Umbilical cord (tissue), 2 donors: ENCODE measurements around the gene RETREG1. TPM values are rescaled to one million over a fixed set of nuclear protein-coding genes. Genes with fewer than 3 reads are reported as not detected.
A peak's percentile ranks its signal among the peaks of the same experiment; 100 is the strongest.
"Not testable (repeated sequence)": the region's sequence is repeated elsewhere in the genome, so short reads cannot be mapped to it uniquely, and the experiment has no call there.

Experiments used
- DNase-seq: peaks from one replicate; pipeline ENCODE4 v3.0.0-alpha.2; 2015; ENCODE audit warnings: low spot score
- total RNA-seq: library from RNA; depleted of rRNA; stranded (reverse); fragments of >200 nt; gene quantifications from one replicate; pipeline ENCODE4 v1.2.3, GENCODE V29; 2014; ENCODE audit warnings: low replicate concordance; ENCODE audit not compliant: insufficient read depth

RETREG1 gene, protein sequence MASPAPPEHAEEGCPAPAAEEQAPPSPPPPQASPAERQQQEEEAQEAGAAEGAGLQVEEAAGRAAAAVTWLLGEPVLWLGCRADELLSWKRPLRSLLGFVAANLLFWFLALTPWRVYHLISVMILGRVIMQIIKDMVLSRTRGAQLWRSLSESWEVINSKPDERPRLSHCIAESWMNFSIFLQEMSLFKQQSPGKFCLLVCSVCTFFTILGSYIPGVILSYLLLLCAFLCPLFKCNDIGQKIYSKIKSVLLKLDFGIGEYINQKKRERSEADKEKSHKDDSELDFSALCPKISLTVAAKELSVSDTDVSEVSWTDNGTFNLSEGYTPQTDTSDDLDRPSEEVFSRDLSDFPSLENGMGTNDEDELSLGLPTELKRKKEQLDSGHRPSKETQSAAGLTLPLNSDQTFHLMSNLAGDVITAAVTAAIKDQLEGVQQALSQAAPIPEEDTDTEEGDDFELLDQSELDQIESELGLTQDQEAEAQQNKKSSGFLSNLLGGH
- 51.0 TPM for total RNA-seq

DNA sequence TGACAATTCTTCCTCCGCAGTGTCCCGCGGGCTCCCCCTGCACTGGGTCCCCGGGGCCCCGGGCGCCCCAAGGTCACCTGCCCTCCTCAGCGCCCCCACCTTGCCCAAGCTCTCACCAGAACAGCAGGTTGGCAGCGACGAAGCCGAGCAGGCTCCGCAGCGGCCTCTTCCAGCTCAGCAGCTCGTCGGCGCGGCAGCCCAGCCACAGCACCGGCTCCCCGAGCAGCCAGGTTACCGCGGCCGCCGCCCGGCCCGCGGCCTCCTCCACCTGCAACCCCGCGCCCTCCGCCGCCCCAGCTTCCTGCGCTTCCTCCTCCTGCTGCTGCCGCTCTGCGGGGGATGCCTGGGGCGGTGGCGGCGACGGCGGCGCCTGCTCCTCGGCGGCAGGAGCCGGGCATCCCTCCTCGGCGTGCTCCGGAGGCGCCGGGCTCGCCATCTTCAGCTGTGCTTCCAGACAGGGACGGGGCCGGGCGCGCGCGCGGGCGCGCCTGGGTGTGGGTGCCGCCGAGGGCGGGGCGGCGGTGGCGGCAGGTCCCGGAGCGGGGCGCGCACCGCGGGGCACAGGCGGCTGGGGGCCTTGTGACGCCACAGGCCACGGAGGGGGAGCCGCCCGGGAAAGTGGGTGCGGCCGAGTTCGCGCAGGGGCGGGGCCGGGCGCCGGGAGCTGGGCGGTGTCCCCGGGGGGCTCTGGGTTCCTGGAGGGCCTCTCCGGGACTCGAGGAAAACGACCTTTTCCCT lies at the start of gene RETREG1:
Gene RETREG1, minus strand, starts transcription at position 462 of the 738 bp plus-strand sequence. Its CDS starts 26 bp downstream, at position 436.
- DNase-seq = peak; percentile 53

DNA sequence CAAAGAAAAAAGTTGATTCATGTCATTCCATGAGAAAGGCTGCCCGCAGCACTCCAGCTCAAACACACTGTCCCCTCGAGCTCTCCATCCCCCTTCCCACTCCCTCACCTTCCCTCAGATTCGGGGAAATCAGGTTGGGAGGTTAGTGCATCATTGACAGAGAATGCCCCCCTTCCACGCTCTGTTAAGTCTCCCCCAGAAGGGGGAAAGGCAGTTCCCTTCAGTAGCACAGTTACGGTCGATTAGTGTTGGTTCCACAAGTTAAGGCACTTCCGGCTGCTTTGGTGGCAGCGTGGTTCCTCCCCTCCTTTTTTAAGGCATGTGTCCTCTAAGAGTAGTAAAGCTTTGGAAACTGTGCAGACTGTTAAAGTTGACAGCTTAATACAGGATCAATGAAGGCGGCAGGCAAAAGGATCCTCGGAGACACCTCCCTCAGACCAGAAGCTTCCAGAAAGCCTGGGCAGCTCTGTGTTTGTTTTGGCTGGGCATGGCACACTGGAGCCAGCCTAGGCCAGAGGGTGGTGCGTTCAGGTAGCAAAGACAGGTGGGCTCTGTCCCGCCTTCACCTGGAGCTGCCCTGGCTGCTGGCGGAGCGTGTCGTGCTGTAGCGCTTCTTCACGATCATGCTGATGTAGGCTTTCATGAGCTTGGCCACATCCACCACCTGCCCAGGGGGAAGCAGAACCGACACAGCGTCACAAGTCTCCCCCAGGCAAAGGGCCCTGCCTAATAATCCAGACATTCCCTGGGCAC lies 49.5 kb upstream of the RETREG1 start:
- DNase-seq = peak; percentile 36

DNA sequence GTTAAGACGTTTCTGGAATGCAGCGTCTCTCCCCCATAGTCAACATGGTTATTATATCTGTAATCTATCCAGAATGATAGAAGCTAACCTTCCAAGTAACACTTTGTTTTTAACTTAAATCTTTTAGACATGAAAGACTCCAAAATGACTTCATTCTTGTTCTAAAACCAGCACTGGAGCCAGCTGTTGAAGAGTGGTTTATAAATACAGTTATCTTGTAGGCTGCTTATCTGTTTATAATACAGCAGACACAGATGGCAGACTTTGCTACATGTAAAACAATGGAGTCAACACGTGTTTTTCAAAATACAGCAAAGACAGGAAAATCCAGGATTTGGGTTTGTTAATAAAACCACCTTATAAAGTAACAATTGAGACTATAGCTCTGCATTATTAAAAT lies 48.8 kb upstream of the RETREG1 start:
- peak; percentile 79 for DNase-seq

DNA sequence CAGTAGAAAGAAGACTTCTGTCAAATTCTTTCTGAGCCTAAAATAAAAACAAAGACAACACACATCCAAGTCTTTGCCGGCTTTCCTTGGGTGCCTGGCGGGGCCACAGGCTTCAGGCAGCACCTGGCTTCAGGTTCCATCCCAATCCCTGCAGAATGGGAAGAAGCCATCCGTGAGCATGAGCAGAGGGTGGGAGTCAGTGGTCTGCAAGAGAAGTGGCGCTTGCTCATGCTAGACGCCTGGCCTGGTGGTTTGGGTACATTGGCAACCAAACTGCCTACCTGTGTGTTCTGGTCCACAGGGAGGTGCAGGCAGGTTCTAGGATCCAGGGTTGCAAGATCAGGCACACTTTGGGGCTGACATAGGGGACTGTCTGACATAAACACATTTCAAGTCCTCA lies 47.6 kb upstream of the RETREG1 start:
- DNase-seq = no peak

DNA sequence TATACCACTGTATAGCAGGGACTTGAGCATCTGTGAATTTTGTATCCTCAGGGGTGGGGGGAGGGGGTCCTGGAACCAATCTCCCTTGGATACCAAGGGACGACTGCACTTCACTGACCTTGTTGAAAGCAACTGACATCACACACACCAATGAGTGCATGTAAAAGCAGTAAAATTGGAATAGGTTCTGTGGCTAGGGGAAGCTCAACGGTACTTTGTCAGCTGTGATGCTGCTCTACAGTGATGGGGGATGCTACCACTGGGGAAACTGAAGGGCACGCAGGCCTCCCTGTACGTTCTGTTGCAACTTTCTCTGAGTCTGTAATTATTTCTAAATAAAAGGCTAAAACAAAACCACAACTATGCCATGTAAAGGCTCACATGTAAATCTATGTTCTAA lies 47.0 kb upstream of the RETREG1 start:
- DNase-seq = no peak

DNA sequence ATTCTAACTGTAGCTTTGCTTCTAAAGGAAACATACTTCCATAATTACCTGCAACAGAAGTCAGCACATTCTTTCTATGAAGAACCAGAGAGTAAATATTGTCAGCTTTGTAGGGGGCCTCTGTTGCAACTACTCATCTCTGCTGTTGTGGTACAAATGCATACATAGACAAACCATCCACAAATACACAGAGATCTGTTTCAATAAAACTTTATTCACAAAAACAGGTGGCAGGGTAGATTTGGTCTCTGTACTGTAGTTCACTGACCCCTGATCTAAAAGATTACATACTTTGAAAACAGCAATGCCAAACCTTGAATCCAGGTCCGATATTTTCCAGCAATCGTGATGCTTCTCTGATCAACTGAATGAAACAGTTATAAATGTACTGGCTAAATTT lies 44.9 kb upstream of the RETREG1 start:
- DNase-seq = no peak

DNA sequence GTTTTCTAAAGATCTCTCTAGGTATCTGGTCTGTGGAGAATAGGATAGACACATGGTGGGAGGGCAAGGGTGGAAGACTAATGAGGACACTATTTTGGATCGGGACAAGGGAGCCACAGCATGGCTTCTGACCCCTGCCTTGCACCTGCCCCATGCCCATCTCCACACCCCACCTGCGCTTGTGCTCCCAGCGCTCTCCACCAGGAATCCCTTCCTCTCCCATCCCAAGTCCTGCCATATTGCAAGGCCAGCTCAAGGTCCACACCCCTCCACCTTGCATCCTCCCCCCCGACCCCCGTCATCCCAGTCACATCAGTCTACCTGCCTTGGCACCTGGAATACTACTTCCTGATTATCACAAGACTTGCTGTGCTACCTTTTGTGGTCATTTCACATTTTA lies 44.2 kb upstream of the RETREG1 start:
- no peak for DNase-seq

DNA sequence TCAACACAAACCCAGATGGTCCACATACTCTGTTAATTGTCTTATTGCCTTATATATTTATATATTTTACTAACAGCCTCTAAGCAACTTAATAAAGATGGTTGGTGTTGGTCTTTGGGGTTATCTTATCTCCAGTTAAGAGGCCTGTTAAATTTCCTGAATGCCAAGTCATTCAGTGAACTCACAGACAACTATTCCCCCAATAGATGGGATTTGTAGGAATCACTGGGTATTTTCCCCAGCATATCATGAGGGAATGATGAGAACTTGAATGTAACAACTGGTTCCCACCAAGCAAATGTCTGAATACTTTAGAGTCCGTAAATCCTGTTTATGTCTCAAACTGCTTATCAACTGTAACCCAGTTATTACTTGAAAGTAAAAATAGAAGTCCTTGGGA lies 42.7 kb upstream of the RETREG1 start:
- DNase-seq = peak; percentile 80

DNA sequence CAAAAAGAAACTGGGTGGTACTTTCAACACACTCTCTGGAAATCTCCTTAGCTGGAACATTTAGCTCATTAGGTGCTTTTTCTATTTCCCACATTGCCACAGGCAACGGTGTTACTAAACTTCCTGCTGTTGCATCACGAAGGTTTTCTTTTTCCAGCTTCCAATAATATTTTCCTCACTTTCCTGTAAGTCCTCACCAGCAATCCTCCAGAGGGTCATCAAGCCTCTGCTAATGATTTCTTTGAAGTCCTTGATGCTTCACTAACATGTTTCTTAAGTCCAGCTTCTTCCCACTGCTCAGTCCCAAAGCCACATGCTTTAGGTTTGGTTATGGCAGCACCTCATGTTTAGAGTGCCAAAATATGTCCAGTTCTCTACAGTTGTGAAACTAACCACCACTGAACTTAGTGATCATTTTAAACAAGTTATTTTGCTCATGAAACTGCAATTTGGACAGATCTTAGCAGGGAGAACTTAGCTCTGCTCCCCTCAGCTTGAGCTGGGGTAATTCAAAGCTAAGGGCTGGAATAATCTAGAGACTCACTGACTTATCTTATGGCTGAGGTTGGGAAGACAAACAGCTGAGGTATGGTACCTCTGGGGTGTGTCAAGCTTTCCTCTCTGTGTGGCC lies 39.9 kb upstream of the RETREG1 start:
- no peak for DNase-seq

DNA sequence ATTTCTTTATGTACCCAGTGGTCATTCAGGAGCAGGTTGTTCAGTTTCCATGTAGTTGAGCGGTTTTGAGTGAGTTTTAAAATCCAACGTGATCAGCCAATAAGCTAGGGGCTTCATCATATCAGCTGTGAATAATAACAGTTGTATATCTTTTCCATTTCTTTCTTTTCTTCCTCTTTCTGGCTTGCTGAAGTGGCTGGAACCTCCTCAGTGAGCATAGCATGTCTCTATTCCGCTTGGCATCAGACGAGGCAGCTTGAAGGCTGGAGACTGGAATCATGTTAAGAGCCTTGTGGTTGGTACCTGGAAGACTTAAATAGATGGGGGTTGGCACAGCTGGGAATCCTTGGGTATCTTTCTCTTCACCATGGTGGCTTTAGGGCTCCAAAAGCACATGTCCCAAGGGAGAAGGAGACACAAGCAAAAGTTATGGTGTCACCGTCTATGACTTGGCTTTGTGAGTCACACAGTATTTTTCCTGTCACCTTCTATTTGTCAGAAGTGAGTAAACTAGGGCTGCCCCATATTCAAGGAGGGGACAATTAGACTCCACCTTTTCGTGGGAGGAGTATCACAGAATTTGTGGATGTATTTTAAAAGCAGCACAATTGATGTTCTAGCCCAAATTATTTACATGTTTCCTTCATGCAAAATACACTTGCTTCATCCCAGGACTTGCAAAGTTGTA lies 38.0 kb upstream of the RETREG1 start:
- no peak for DNase-seq

DNA sequence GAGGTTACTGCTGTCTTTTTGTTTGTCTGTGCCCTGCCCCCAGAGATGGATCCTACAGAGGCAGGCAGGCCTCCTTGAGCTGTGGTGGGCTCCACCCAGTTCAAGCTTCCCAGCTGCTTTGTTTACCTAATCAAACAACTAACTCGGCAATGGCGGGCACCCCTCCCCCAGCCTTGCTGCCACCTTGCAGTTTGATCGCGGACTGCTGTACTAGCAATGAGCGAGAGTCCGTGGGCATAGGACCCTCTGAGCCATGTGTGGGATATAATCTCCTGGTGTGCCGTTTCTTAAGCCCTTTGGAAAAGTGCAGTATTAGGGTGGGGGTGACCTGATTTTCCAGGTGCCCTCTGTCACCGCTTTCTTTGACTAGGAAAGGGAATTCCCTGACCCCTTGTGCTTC lies 31.9 kb upstream of the RETREG1 start:
- not testable (repeated sequence) for DNase-seq

DNA sequence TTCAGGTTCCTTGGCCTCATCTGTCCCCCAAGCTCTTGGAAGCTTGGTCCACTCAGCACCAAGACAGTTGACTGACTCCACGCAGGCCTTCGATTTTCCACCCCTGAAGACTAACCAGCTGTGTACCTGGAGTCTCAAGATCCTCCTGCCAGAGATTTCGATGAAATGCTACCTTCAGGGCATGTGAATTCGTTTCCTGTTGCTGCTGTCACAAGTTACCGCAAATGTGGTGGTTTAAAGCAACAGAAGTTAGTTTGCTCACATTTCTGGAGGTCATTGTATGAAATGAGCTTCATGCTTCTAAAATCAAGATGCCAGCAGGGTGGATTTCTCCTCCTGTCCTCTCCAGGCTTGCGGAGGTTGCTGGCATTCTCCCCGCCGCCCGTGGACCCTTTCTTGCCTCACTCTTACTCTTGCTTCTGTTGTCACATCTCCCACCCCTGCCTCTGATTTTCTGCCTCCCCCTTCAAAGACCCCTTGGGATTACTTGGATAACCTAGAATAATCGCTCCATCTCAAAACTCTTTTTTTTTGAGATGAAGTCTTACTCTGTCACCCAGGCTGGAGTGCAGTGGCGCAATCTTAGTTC lies 27.6 kb upstream of the RETREG1 start:
- DNase-seq = no peak

DNA sequence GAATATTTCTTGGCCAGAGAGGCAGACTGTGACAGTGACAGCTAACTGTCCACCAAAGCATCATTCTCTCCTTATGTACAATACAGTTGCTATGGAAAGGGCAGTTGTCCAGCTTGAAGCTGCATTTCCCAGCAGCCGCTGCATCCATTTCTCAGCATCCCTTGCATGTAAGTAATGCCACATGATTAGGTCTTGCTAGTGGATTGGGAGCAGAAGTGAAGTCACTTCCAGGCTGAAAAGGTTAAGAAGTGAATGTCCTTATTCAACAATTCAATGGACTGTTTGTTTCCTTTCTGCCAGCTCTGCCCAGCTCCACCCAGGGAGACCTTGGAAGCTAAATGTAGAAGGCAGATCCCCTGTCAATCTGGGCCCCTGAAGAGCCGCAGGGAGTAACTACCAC lies 26.1 kb upstream of the RETREG1 start:
- DNase-seq = no peak

DNA sequence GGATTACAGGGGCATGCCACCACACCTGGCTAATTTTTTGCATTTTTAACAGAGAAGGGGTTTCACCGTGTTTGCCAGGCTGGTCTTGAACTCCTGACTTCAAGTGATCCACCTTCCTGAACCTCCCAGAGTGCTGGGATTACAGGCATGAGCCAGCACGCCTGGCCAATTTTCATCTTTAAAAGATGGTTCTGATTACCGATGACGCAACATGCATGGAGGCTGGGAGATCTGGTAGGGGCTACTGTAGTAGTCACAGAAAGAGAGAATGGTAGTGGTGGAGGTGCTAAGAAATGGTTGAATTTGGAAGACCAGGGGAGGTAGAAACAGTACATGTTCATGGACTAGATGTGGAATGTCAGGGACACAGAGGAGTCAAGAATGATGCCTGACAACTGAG lies 22.4 kb upstream of the RETREG1 start:
- no peak for DNase-seq

DNA sequence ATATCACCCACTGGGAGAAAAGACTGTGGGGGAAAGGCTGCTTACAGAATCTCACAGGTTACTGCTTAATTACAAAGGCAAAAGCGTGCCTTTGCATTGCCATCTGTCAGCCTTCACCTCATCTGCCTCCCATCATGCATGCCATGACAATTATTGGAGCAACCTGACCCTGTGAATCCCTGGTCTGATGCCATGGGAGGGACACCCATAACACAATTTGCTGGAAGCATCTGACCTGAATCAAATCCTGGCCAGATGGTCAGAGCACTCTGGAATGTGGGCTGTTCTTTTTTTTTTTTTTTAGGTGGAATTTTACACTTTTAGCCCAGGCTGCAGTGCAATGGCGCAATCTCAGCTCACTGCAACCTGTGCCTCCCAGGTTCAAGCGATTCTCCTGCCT lies 11.6 kb upstream of the RETREG1 start:
- DNase-seq = no peak

DNA sequence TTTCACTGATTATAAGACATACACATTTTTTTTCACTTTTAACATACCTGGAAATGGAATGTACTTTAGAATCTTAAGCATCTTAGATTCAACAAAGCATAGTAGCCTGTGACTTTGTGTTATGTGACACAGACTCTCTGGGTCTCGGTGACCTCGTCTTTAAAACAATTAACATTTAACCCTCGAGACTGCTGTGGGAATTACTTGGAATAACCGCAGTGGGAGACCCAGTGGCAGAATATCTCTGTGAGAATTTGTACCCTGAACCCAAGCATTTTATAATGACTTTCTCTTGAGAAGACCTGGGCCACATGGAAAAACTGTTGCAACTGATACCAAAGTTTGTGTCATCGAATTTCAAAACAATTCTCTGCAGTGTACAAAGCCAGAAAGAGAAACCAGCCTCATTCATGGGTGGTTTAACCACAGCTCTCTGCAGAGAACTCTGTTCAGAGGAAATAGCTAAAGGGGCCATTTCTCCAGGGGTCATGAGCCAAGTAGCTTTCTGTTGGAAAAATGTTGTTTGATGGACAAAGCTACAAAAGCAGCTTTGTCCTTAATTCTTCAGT lies 10.0 kb upstream of the RETREG1 start:
- no peak for DNase-seq

DNA sequence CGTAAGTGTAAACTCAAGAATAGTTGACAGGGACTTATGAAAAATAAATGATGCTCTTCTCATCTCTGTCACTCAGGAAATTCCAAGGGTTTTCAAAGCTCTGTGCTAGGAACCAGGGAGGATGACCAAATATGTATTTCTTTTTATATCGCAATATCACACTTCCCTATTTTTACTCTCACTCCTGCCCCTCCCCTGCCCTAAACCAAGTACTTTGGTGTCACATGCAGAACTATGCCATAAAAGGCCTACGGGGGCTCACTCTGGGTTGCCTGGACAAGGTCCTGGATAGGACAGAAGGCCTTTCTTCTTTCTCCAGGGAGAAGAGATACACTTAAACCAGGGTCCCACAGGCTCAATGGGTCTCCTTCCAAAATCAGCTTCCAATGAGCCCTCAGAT lies 8.3 kb upstream of the RETREG1 start:
- DNase-seq = no peak

DNA sequence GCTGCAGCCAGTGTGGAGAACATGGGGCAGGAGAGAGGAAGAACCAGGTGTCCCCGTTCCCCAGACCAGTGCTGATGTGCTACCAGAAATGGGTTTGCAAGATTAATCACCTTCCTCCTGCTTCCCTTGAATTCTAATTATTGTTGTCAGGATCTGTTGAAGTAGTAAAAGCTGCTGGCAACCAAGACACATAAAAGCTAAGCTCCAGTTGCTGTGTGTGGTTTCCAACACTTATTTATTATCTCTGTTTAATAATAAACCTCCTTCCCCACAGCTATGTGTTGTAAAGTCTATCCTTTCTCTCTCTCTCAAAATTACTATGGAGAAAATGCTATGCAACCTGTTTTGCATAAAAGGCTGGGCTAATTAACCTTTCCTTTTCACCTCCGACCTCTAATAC lies 2.3 kb upstream of the RETREG1 start:
- DNase-seq = no peak

DNA sequence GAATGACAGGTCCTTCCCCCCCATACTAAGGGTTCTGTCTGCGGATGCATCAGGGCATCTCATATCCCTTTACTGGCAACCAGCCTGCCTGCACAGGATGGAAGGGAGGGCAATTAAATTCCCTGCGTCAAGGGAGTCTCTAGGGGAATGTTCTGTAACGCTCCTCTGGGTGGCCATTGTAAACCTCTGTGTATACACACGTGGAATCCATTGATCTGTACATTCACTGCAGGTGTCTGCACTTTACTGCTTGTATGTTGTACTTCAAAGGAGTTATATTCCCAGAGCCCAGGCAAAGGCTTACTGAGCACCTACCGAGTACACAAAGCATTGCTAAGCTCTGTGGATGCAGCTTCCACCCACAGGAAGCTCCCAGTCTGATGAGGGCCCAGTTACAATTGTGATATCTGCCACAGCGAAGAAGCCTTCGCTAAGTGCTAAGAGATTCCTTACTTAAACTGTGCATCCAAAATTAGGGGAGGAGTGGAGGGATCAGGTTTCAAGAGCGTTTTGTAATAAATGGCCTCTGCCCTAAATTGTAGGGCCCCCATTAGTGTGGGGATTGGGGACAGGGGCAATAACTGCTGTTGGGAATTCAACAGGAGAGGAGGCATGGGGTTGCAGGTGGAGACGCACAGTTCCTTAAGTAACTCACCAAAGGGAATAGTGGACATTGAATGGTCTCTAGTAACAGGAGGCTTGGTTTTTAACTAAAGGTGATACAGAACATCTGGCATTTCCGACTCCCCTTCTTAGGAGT lies 1.5 kb upstream of the RETREG1 start:
- DNase-seq = no peak
